ENCODE measurements around the gene GHITM. TPM values are rescaled to one million over a fixed set of nuclear protein-coding genes. Genes with fewer than 3 reads are reported as not detected.

The GHITM gene
- total and polyA plus RNA-seq, 2 experiments from 2014 or later = 97.1 to 105 TPM

DNA sequence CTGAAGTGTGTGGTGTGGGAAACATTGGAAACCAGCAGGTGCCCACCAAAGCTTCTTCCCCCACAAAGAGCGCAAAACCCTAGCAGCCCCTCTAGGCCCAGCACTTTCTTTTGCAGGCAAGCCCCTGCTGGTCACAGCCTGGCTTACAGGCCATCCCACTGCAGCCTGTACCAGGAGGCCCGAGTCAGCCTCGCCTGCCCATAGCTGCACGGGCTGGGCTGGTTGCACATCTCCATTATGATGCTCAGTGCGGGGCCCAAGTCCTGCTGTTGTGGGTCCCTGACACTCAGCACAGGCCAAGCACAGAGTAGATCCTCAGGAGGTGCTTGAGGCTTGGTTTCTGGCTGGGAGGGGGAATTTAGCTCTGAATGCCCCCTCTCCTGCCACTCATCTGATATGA, 63.0 kb downstream of the GHITM start:
- no peak overlapping the region for H3K4me3 ChIP-seq
- no peaks in the 10 kb centered on the region for H3K9me2 ChIP-seq (ENCODE audit: insufficient read depth)
- H3K27me3 Mint-ChIP-seq (ENCODE audit: insufficient read depth, low read depth, poor library complexity) = peaks cover 3% of the 10 kb centered on the region
- H3K27me3 ChIP-seq (ENCODE audit: insufficient read depth) = no peaks in the 10 kb centered on the region
- DNase-seq (ENCODE audit: low spot score) (no peak), ATAC-seq (no peak; the same call in 2 of the 3 replicates)
- no peak overlapping the region for H3K27ac Mint-ChIP-seq
- no peaks in the 10 kb centered on the region for H3F3A ChIP-seq (replicated peaks; ENCODE audit: low read depth)
- H3K27ac ChIP-seq (ENCODE audit: low read depth) = no peak overlapping the region
- H3K4me3 Mint-ChIP-seq = no peak overlapping the region
- no peaks in the 10 kb centered on the region for H3K36me3 ChIP-seq (ENCODE audit: insufficient read depth)
- H3K4me1 ChIP-seq (ENCODE audit: insufficient read depth) = no peaks in the 10 kb centered on the region
- H2AFZ ChIP-seq = no peak overlapping the region
- no peaks in the 10 kb centered on the region for H3K36me3 Mint-ChIP-seq (ENCODE audit: low read depth)
- TF ChIP-seq, protein P1, sequence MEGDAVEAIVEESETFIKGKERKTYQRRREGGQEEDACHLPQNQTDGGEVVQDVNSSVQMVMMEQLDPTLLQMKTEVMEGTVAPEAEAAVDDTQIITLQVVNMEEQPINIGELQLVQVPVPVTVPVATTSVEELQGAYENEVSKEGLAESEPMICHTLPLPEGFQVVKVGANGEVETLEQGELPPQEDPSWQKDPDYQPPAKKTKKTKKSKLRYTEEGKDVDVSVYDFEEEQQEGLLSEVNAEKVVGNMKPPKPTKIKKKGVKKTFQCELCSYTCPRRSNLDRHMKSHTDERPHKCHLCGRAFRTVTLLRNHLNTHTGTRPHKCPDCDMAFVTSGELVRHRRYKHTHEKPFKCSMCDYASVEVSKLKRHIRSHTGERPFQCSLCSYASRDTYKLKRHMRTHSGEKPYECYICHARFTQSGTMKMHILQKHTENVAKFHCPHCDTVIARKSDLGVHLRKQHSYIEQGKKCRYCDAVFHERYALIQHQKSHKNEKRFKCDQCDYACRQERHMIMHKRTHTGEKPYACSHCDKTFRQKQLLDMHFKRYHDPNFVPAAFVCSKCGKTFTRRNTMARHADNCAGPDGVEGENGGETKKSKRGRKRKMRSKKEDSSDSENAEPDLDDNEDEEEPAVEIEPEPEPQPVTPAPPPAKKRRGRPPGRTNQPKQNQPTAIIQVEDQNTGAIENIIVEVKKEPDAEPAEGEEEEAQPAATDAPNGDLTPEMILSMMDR (conservative IDR thresholded peaks at IDR 0.05; ENCODE audit: low read depth in 2 of 2) = no peak
- no peak for TF ChIP-seq JUNB (IDR thresholded peaks at IDR 0.05; ENCODE audit: unreplicated experiment)
- TF ChIP-seq EZH2phosphoT487 (IDR thresholded peaks at IDR 0.05; ENCODE audit: unreplicated experiment) = no peak
- no peak for TF ChIP-seq ZNF114 (CRISPR knock-in tag; IDR thresholded peaks at IDR 0.05)
- no peak for TF ChIP-seq STAT1 (IDR thresholded peaks at IDR 0.05; ENCODE audit: unreplicated experiment)
- TF ChIP-seq CREB1 (CRISPR knock-in tag; IDR thresholded peaks at IDR 0.05; ENCODE audit: low read depth) = no peak
- TF ChIP-seq EZH2 (IDR thresholded peaks at IDR 0.05; ENCODE audit: low read depth, unreplicated experiment) = no peak
- TF ChIP-seq, protein P2, sequence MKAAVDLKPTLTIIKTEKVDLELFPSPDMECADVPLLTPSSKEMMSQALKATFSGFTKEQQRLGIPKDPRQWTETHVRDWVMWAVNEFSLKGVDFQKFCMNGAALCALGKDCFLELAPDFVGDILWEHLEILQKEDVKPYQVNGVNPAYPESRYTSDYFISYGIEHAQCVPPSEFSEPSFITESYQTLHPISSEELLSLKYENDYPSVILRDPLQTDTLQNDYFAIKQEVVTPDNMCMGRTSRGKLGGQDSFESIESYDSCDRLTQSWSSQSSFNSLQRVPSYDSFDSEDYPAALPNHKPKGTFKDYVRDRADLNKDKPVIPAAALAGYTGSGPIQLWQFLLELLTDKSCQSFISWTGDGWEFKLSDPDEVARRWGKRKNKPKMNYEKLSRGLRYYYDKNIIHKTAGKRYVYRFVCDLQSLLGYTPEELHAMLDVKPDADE (IDR thresholded peaks at IDR 0.05) = no peak
- TF ChIP-seq ZNF331 (CRISPR knock-in tag; IDR thresholded peaks at IDR 0.05; ENCODE audit: low read depth) = no peak
- TF ChIP-seq, protein P3, sequence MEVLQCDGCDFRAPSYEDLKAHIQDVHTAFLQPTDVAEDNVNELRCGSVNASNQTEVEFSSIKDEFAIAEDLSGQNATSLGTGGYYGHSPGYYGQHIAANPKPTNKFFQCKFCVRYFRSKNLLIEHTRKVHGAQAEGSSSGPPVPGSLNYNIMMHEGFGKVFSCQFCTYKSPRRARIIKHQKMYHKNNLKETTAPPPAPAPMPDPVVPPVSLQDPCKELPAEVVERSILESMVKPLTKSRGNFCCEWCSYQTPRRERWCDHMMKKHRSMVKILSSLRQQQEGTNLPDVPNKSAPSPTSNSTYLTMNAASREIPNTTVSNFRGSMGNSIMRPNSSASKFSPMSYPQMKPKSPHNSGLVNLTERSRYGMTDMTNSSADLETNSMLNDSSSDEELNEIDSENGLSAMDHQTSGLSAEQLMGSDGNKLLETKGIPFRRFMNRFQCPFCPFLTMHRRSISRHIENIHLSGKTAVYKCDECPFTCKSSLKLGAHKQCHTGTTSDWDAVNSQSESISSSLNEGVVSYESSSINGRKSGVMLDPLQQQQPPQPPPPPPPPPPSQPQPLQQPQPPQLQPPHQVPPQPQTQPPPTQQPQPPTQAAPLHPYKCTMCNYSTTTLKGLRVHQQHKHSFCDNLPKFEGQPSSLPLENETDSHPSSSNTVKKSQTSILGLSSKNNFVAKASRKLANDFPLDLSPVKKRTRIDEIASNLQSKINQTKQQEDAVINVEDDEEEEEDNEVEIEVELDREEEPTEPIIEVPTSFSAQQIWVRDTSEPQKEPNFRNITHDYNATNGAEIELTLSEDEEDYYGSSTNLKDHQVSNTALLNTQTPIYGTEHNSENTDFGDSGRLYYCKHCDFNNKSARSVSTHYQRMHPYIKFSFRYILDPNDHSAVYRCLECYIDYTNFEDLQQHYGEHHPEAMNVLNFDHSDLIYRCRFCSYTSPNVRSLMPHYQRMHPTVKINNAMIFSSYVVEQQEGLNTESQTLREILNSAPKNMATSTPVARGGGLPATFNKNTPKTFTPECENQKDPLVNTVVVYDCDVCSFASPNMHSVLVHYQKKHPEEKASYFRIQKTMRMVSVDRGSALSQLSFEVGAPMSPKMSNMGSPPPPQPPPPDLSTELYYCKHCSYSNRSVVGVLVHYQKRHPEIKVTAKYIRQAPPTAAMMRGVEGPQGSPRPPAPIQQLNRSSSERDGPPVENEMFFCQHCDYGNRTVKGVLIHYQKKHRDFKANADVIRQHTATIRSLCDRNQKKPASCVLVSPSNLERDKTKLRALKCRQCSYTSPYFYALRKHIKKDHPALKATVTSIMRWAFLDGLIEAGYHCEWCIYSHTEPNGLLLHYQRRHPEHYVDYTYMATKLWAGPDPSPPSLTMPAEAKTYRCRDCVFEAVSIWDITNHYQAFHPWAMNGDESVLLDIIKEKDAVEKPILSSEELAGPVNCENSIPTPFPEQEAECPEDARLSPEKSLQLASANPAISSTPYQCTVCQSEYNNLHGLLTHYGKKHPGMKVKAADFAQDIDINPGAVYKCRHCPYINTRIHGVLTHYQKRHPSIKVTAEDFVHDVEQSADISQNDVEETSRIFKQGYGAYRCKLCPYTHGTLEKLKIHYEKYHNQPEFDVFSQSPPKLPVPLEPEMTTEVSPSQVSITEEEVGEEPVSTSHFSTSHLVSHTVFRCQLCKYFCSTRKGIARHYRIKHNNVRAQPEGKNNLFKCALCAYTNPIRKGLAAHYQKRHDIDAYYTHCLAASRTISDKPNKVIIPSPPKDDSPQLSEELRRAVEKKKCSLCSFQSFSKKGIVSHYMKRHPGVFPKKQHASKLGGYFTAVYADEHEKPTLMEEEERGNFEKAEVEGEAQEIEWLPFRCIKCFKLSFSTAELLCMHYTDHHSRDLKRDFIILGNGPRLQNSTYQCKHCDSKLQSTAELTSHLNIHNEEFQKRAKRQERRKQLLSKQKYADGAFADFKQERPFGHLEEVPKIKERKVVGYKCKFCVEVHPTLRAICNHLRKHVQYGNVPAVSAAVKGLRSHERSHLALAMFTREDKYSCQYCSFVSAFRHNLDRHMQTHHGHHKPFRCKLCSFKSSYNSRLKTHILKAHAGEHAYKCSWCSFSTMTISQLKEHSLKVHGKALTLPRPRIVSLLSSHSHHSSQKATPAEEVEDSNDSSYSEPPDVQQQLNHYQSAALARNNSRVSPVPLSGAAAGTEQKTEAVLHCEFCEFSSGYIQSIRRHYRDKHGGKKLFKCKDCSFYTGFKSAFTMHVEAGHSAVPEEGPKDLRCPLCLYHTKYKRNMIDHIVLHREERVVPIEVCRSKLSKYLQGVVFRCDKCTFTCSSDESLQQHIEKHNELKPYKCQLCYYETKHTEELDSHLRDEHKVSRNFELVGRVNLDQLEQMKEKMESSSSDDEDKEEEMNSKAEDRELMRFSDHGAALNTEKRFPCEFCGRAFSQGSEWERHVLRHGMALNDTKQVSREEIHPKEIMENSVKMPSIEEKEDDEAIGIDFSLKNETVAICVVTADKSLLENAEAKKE (CRISPR knock-in tag; IDR thresholded peaks at IDR 0.05) = no peak
- no peak for TF ChIP-seq POLR2AphosphoS5 (IDR thresholded peaks at IDR 0.05; ENCODE audit: low read depth)
- TF ChIP-seq, protein P4, sequence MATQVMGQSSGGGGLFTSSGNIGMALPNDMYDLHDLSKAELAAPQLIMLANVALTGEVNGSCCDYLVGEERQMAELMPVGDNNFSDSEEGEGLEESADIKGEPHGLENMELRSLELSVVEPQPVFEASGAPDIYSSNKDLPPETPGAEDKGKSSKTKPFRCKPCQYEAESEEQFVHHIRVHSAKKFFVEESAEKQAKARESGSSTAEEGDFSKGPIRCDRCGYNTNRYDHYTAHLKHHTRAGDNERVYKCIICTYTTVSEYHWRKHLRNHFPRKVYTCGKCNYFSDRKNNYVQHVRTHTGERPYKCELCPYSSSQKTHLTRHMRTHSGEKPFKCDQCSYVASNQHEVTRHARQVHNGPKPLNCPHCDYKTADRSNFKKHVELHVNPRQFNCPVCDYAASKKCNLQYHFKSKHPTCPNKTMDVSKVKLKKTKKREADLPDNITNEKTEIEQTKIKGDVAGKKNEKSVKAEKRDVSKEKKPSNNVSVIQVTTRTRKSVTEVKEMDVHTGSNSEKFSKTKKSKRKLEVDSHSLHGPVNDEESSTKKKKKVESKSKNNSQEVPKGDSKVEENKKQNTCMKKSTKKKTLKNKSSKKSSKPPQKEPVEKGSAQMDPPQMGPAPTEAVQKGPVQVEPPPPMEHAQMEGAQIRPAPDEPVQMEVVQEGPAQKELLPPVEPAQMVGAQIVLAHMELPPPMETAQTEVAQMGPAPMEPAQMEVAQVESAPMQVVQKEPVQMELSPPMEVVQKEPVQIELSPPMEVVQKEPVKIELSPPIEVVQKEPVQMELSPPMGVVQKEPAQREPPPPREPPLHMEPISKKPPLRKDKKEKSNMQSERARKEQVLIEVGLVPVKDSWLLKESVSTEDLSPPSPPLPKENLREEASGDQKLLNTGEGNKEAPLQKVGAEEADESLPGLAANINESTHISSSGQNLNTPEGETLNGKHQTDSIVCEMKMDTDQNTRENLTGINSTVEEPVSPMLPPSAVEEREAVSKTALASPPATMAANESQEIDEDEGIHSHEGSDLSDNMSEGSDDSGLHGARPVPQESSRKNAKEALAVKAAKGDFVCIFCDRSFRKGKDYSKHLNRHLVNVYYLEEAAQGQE (IDR thresholded peaks at IDR 0.05; ENCODE audit: unreplicated experiment) = no peak
- H3K4me1 Mint-ChIP-seq = no peaks in the 10 kb centered on the region
- H3K9me3 Mint-ChIP-seq = no peaks in the 10 kb centered on the region
- H4K20me1 ChIP-seq (replicated peaks; ENCODE audit: insufficient read depth) = no peaks in the 10 kb centered on the region; the same call in 1 of the 2 replicates
- no peaks in the 10 kb centered on the region for H3K79me2 ChIP-seq (replicated peaks; ENCODE audit: insufficient read depth)
- no peak overlapping the region for H3K4me2 ChIP-seq
